ENCODE data around the gene ASMTL.

The ASMTL gene

DNA sequence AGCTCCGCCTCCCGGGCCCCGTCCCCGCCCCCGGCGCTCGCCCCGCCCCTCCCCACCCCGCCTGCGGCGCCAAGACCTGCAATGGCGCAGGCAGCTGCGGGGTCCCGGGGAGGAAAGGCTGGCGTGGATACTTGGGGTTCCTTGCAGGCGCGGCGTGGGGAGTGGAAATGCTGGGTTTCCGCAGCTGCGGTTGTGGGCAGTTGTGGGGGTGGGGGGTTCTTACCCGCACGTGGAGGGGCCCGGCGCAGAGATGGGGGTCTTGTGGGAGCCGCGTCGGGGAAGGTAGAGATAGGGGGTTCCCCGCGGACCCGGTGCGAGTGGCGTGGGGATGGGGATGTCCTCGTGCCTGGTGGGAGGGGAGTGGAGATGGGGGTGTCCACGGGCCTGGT, 680 bp upstream of the ASMTL start:
- peak; percentile 53 for ATAC-seq
- no peak for TF ChIP-seq BACH2 (CRISPR knock-in tag; IDR thresholded peaks at IDR 0.05; ENCODE audit: borderline replicate concordance)
- no peak for TF ChIP-seq ISL1 (CRISPR knock-in tag; IDR thresholded peaks at IDR 0.05)
- TF ChIP-seq GLIS3 (CRISPR knock-in tag; IDR thresholded peaks at IDR 0.05), result no peak
- TF ChIP-seq ZC3H10 (CRISPR knock-in tag; IDR thresholded peaks at IDR 0.05), result no peak
- TF ChIP-seq ZNF70 (CRISPR knock-in tag; IDR thresholded peaks at IDR 0.05), result no peak
- TF ChIP-seq OSR1 (CRISPR knock-in tag; IDR thresholded peaks at IDR 0.05), result no peak
- no peak for TF ChIP-seq ZFP3 (CRISPR knock-in tag; IDR thresholded peaks at IDR 0.05)
- TF ChIP-seq CSDC2 (CRISPR knock-in tag; IDR thresholded peaks at IDR 0.05), result no peak
- no peak for TF ChIP-seq SNAI2 (CRISPR knock-in tag; IDR thresholded peaks at IDR 0.05)
- no peak for TF ChIP-seq ARNTL (CRISPR knock-in tag; IDR thresholded peaks at IDR 0.05; ENCODE audit: borderline replicate concordance, low read depth)
- TF ChIP-seq ZNF8 (CRISPR knock-in tag; IDR thresholded peaks at IDR 0.05), result no peak
- TF ChIP-seq TOX (CRISPR knock-in tag; IDR thresholded peaks at IDR 0.05; ENCODE audit: borderline replicate concordance), result no peak
- TF ChIP-seq RARB (CRISPR knock-in tag; IDR thresholded peaks at IDR 0.05), result no peak
- TF ChIP-seq ZNF565 (CRISPR knock-in tag; conservative IDR thresholded peaks at IDR 0.05; ENCODE audit: low read depth), result no peak

DNA sequence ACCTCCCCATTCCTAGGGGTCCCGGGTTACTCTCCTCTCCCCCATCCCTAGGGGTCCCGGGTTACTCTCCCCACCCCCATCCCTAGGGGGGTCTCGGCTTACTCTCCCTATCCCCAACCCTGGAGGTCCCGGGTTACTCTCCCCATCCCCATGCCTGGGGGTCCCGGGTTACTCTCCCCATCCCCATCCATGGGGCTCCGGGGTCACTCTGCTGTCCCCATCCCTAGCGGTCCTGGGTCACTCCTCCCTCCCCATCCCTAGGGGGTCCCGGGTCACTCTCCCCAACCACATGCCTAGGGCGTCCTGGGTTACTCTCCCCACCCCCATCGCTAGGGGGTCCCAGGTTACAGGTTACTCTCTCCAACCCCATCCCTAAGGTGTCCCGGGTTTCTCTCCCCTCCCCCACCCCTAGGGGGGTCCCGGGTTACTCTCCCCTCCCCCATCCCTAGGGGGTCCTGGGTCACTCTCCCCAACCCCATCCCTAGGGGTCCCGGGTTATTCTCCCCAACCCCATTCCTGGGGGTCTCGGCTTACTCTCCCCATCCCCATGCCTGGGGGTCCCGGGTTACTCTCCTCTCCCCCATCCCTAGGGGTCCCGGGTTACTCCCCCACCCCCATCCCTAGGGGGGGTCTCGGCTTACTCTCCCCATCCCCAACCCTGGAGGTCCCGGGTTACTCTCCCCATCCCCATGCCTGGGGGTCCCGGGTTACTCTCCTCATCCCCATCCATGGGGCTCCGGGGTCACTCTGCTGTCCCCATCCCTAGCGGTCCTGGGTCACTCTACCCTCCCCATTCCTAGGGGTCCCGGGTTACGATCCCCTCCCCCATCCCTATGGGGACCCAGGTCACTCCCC, 821 bp downstream of the ASMTL start:
- ATAC-seq, result no peak
- TF ChIP-seq, protein P1, sequence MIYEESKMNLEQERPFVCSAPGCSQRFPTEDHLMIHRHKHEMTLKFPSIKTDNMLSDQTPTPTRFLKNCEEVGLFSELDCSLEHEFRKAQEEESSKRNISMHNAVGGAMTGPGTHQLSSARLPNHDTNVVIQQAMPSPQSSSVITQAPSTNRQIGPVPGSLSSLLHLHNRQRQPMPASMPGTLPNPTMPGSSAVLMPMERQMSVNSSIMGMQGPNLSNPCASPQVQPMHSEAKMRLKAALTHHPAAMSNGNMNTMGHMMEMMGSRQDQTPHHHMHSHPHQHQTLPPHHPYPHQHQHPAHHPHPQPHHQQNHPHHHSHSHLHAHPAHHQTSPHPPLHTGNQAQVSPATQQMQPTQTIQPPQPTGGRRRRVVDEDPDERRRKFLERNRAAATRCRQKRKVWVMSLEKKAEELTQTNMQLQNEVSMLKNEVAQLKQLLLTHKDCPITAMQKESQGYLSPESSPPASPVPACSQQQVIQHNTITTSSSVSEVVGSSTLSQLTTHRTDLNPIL (CRISPR knock-in tag; IDR thresholded peaks at IDR 0.05; ENCODE audit: low read depth), result no peak
- no peak for TF ChIP-seq RARB (CRISPR knock-in tag; IDR thresholded peaks at IDR 0.05)
- TF ChIP-seq ZFP3 (CRISPR knock-in tag; IDR thresholded peaks at IDR 0.05), result no peak
- no peak for TF ChIP-seq ISL1 (CRISPR knock-in tag; IDR thresholded peaks at IDR 0.05)
- no peak for TF ChIP-seq ZNF8 (CRISPR knock-in tag; IDR thresholded peaks at IDR 0.05)

DNA sequence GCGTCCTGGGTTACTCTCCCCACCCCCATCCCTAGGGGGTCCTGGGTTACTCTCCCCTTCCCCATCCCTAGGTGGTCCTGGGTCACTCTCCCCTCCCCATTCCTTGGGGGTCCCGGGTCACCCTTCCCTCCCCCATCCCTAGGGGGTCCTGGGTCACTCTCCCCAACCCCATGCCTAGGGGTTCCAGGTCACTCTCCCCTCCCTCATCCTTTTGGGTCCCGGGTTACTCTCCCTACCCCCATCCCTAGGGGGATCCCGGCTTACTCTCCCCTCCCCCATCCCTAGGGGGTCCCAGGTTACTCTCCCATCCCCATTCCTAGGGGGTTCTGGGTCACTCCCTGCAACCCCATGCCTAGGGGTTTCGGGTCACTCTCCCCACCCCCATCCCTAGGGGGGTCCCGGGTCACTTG, 1.5 kb downstream of the ASMTL start:
- TF ChIP-seq GLIS3 (CRISPR knock-in tag; IDR thresholded peaks at IDR 0.05), result no peak
- no peak for TF ChIP-seq RARB (CRISPR knock-in tag; IDR thresholded peaks at IDR 0.05)
- no peak for TF ChIP-seq ISL1 (CRISPR knock-in tag; IDR thresholded peaks at IDR 0.05)
- no peak for TF ChIP-seq ZNF70 (CRISPR knock-in tag; IDR thresholded peaks at IDR 0.05)
- no peak for TF ChIP-seq ARNTL (CRISPR knock-in tag; IDR thresholded peaks at IDR 0.05; ENCODE audit: borderline replicate concordance, low read depth)
- no peak for TF ChIP-seq ZFP30 (CRISPR knock-in tag; IDR thresholded peaks at IDR 0.05)
- TF ChIP-seq, protein P2, sequence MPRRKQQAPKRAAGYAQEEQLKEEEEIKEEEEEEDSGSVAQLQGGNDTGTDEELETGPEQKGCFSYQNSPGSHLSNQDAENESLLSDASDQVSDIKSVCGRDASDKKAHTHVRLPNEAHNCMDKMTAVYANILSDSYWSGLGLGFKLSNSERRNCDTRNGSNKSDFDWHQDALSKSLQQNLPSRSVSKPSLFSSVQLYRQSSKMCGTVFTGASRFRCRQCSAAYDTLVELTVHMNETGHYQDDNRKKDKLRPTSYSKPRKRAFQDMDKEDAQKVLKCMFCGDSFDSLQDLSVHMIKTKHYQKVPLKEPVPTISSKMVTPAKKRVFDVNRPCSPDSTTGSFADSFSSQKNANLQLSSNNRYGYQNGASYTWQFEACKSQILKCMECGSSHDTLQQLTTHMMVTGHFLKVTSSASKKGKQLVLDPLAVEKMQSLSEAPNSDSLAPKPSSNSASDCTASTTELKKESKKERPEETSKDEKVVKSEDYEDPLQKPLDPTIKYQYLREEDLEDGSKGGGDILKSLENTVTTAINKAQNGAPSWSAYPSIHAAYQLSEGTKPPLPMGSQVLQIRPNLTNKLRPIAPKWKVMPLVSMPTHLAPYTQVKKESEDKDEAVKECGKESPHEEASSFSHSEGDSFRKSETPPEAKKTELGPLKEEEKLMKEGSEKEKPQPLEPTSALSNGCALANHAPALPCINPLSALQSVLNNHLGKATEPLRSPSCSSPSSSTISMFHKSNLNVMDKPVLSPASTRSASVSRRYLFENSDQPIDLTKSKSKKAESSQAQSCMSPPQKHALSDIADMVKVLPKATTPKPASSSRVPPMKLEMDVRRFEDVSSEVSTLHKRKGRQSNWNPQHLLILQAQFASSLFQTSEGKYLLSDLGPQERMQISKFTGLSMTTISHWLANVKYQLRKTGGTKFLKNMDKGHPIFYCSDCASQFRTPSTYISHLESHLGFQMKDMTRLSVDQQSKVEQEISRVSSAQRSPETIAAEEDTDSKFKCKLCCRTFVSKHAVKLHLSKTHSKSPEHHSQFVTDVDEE (CRISPR knock-in tag; IDR thresholded peaks at IDR 0.05), result no peak
- no peak for TF ChIP-seq TCF4 (CRISPR knock-in tag; IDR thresholded peaks at IDR 0.05; ENCODE audit: borderline replicate concordance)
- no peak for TF ChIP-seq ZNF8 (CRISPR knock-in tag; IDR thresholded peaks at IDR 0.05)
- TF ChIP-seq ZFP3 (CRISPR knock-in tag; IDR thresholded peaks at IDR 0.05), result no peak
- TF ChIP-seq, protein P3, sequence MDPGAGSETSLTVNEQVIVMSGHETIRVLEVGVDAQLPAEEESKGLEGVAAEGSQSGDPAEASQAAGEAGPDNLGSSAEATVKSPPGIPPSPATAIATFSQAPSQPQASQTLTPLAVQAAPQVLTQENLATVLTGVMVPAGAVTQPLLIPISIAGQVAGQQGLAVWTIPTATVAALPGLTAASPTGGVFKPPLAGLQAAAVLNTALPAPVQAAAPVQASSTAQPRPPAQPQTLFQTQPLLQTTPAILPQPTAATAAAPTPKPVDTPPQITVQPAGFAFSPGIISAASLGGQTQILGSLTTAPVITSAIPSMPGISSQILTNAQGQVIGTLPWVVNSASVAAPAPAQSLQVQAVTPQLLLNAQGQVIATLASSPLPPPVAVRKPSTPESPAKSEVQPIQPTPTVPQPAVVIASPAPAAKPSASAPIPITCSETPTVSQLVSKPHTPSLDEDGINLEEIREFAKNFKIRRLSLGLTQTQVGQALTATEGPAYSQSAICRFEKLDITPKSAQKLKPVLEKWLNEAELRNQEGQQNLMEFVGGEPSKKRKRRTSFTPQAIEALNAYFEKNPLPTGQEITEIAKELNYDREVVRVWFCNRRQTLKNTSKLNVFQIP (CRISPR knock-in tag; IDR thresholded peaks at IDR 0.05; ENCODE audit: borderline replicate concordance, low read depth), result no peak
- no peak for TF ChIP-seq ZNF565 (CRISPR knock-in tag; conservative IDR thresholded peaks at IDR 0.05; ENCODE audit: low read depth)
- TF ChIP-seq, protein P4, sequence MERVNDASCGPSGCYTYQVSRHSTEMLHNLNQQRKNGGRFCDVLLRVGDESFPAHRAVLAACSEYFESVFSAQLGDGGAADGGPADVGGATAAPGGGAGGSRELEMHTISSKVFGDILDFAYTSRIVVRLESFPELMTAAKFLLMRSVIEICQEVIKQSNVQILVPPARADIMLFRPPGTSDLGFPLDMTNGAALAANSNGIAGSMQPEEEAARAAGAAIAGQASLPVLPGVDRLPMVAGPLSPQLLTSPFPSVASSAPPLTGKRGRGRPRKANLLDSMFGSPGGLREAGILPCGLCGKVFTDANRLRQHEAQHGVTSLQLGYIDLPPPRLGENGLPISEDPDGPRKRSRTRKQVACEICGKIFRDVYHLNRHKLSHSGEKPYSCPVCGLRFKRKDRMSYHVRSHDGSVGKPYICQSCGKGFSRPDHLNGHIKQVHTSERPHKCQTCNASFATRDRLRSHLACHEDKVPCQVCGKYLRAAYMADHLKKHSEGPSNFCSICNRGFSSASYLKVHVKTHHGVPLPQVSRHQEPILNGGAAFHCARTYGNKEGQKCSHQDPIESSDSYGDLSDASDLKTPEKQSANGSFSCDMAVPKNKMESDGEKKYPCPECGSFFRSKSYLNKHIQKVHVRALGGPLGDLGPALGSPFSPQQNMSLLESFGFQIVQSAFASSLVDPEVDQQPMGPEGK (CRISPR knock-in tag; IDR thresholded peaks at IDR 0.05; ENCODE audit: borderline replicate concordance), result no peak
- TF ChIP-seq, protein P5, sequence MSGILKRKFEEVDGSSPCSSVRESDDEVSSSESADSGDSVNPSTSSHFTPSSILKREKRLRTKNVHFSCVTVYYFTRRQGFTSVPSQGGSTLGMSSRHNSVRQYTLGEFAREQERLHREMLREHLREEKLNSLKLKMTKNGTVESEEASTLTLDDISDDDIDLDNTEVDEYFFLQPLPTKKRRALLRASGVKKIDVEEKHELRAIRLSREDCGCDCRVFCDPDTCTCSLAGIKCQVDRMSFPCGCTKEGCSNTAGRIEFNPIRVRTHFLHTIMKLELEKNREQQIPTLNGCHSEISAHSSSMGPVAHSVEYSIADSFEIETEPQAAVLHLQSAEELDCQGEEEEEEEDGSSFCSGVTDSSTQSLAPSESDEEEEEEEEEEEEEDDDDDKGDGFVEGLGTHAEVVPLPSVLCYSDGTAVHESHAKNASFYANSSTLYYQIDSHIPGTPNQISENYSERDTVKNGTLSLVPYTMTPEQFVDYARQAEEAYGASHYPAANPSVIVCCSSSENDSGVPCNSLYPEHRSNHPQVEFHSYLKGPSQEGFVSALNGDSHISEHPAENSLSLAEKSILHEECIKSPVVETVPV (CRISPR knock-in tag; IDR thresholded peaks at IDR 0.05), result no peak
- TF ChIP-seq, protein P1 (CRISPR knock-in tag; IDR thresholded peaks at IDR 0.05; ENCODE audit: low read depth), result no peak
- TF ChIP-seq SNAI2 (CRISPR knock-in tag; IDR thresholded peaks at IDR 0.05), result no peak
- TF ChIP-seq CSDC2 (CRISPR knock-in tag; IDR thresholded peaks at IDR 0.05), result no peak
- ATAC-seq, result no peak
